ENCODE results near the gene SLC13A2. TPM values are rescaled to one million over a fixed set of nuclear protein-coding genes. Genes with fewer than 3 reads are reported as not detected.

The SLC13A2 gene
- total RNA-seq, 2 donors from 2014 or later, result not detected

DNA sequence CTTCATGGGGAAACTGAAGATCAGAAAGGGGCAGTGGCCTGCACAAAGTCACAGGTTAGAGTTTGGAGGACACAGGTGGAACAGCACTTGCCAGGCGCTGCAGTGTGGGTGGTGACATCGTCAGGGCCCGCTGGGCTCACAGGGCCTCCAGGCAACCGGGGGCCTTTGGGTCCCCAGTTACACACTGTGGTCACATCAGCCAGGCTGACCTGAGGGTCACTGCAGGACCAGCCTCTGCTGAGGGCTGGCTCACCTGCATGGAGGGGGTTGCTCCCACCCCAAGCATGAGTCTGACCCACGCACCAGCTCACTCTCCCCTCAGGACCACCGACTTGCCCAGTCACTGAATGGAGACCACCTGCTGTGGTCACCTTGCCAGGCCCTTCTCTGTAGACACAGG is 49.7 kb downstream of the SLC13A2 start:
- Mint-ChIP-seq H3K4me3 (no peak overlapping the region), H3K9me3 (no peaks in the 10 kb centered on the region), H3K27me3 (ENCODE audit: insufficient read depth) (peaks cover 7% of the 10 kb centered on the region), H3K36me3 (ENCODE audit: low read depth) (no peaks in the 10 kb centered on the region), H3K4me1 (peaks cover 4% of the 10 kb centered on the region), H3K27ac (no peak overlapping the region)
- 80 to 85% methylated on average over 2 to 6 of the region's 6 CpGs for WGBS, 2 experiments (ENCODE audit: insufficient coverage in 1 of 2, insufficient read length in 1 of 2)
- Histone ChIP-seq H3K36me3 (ENCODE audit: control insufficient read depth, insufficient read depth, low read length) (no peaks in the 10 kb centered on the region), H3K27ac (ENCODE audit: low read depth, low read length) (no peak overlapping the region), H3K4me3 (ENCODE audit: low read length) (no peak overlapping the region), H3K27me3 (ENCODE audit: control insufficient read depth, insufficient read depth, low read length, poor library complexity, severe bottlenecking) (no peaks in the 10 kb centered on the region), H3K9ac (ENCODE audit: extremely low read depth, low read length, poor library complexity, severe bottlenecking) (no peak overlapping the region), H3K9me3 (ENCODE audit: control insufficient read depth, low read length) (no peaks in the 10 kb centered on the region), H3K4me1 (ENCODE audit: control insufficient read depth, insufficient read depth, low read length) (no peaks in the 10 kb centered on the region)
- TF ChIP-seq, protein P1, sequence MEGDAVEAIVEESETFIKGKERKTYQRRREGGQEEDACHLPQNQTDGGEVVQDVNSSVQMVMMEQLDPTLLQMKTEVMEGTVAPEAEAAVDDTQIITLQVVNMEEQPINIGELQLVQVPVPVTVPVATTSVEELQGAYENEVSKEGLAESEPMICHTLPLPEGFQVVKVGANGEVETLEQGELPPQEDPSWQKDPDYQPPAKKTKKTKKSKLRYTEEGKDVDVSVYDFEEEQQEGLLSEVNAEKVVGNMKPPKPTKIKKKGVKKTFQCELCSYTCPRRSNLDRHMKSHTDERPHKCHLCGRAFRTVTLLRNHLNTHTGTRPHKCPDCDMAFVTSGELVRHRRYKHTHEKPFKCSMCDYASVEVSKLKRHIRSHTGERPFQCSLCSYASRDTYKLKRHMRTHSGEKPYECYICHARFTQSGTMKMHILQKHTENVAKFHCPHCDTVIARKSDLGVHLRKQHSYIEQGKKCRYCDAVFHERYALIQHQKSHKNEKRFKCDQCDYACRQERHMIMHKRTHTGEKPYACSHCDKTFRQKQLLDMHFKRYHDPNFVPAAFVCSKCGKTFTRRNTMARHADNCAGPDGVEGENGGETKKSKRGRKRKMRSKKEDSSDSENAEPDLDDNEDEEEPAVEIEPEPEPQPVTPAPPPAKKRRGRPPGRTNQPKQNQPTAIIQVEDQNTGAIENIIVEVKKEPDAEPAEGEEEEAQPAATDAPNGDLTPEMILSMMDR (conservative IDR thresholded peaks at IDR 0.05), result no peak
- DNase-seq, result no peak

DNA sequence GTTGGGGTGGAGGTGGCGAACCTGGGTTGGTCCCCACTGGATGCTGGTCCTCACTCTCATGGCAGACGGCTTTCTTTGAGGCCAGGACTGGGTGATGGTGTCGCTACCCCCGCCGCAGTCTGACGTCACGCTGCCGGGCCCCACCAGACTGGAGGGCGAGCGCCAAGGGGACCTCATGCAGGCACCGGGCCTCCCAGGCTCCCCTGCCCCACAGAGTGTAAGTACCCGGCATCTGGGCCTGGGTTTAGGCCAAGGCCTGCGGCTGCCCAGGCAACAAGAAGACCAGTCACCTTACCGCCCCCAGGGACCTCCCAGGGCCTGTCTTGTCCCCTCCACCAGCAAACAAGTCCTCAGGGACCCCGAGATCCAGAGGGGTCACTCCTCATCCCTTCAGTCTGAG is 50.4 kb downstream of the SLC13A2 start:
- Histone ChIP-seq H3K4me1 (ENCODE audit: control insufficient read depth, insufficient read depth, low read length) (no peaks in the 10 kb centered on the region), H3K27ac (ENCODE audit: low read depth, low read length) (no peak overlapping the region), H3K4me3 (ENCODE audit: low read length) (no peak overlapping the region), H3K9me3 (ENCODE audit: control insufficient read depth, low read length) (no peaks in the 10 kb centered on the region), H3K36me3 (ENCODE audit: control insufficient read depth, insufficient read depth, low read length) (no peaks in the 10 kb centered on the region), H3K27me3 (ENCODE audit: control insufficient read depth, insufficient read depth, low read length, poor library complexity, severe bottlenecking) (no peaks in the 10 kb centered on the region), H3K9ac (ENCODE audit: extremely low read depth, low read length, poor library complexity, severe bottlenecking) (no peak overlapping the region)
- DNase-seq, result no peak
- H3K36me3 Mint-ChIP-seq (ENCODE audit: low read depth), result no peaks in the 10 kb centered on the region
- no peak overlapping the region for H3K4me3 Mint-ChIP-seq
- H3K9me3 Mint-ChIP-seq, result no peaks in the 10 kb centered on the region
- peaks cover 4% of the 10 kb centered on the region for H3K4me1 Mint-ChIP-seq
- 92 to 95% methylated on average over 3 to 15 of the region's 15 CpGs for WGBS, 2 experiments (ENCODE audit: insufficient coverage in 1 of 2, insufficient read length in 1 of 2)
- TF ChIP-seq, protein P1 (conservative IDR thresholded peaks at IDR 0.05), result no peak
- H3K27me3 Mint-ChIP-seq (ENCODE audit: insufficient read depth), result peaks cover 2% of the 10 kb centered on the region
- no peak overlapping the region for H3K27ac Mint-ChIP-seq

DNA sequence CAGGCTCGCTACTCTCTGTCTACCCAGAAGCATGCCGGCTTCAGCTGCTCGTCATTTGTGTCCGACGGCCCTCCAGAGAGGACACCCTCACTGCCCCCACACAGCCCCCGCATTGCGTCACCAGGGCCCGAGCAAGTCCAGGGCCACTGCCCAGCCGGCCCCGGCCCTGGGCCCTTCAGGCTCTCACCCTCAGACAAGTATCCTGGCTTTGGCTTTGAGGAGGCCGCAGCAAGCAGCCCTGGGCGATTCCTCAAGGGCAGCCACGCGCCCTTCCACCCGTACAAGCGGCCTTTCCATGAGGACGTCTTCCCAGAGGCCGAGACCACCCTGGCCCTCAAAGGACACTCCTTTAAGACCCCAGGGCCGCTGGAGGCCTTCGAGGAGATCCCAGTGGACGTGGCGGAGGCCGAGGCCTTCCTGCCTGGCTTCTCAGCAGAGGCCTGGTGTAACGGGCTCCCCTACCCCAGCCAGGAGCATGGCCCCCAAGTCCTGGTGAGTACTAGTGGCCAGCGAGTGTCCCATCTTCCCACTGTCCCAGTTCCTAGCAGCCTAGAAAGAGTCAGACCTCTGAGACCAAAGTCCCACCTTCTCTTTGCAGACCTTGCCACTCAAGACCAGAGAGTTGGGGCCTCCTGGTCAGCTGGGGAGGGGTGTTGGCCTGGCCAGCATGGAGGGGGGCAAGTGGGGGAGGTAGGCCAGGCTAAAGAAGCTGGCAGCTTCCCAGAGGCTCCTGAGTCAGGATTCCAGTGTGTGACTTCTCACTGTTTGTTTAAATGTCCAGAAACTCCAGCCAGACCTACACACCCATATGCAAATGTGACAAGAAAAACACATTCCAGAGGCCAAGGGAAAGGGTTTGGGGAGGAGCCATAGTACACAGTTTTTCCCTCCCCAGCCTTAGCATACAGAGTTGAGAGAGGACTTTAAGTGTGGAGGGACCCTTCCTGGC is 51.3 kb downstream of the SLC13A2 start:
- Histone ChIP-seq H3K9ac (ENCODE audit: extremely low read depth, low read length, poor library complexity, severe bottlenecking) (no peak overlapping the region), H3K27ac (ENCODE audit: low read depth, low read length) (no peak overlapping the region), H3K27me3 (ENCODE audit: control insufficient read depth, insufficient read depth, low read length, poor library complexity, severe bottlenecking) (no peaks in the 10 kb centered on the region), H3K9me3 (ENCODE audit: control insufficient read depth, low read length) (no peaks in the 10 kb centered on the region), H3K4me3 (ENCODE audit: low read length) (no peak overlapping the region), H3K36me3 (ENCODE audit: control insufficient read depth, insufficient read depth, low read length) (no peaks in the 10 kb centered on the region), H3K4me1 (ENCODE audit: control insufficient read depth, insufficient read depth, low read length) (no peaks in the 10 kb centered on the region)
- Mint-ChIP-seq H3K27me3 (ENCODE audit: insufficient read depth) (no peaks in the 10 kb centered on the region), H3K27ac (no peak overlapping the region), H3K36me3 (ENCODE audit: low read depth) (no peaks in the 10 kb centered on the region), H3K4me1 (peaks cover 4% of the 10 kb centered on the region), H3K4me3 (no peak overlapping the region), H3K9me3 (no peaks in the 10 kb centered on the region)
- TF ChIP-seq, protein P1 (conservative IDR thresholded peaks at IDR 0.05), result no peak
- WGBS, 2 experiments (ENCODE audit: insufficient coverage in 1 of 2, insufficient read length in 1 of 2), result 92 to 100% methylated on average over 5 to 25 of the region's 25 CpGs
- DNase-seq, result no peak

Data from endodermal cell (in vitro differentiated cells).